K562 (cell line): ENCODE results near the gene FAM200A. TPM values are rescaled to one million over a fixed set of nuclear protein-coding genes. Genes with fewer than 3 reads are reported as not detected.
"Not testable (repeated sequence)": the region's sequence is repeated elsewhere in the genome, so short reads cannot be mapped to it uniquely, and the experiment has no call there.

Experiments
- ATAC-seq: fragments of 200-7000 bp; cut with Tn5 transposase; 3 replicates; pipeline ENCODE4 v1.9.1; 2020; ENCODE audit warnings: moderate library complexity
- BruUV-seq: library from RNA; stranded (reverse); fragments of 400-500 nt; replicated peaks from 2 replicates; lab custom pipeline; 2021; lab: Mats Ljungman, UMichigan
- CTCF ChIA-PET: fragments of 300-600 bp; formaldehyde crosslinking; extraction: SDS; loops from one replicate; lab custom pipeline; 2021; ENCODE audit warnings: low intra/inter-chr PET ratio; lab: Yijun Ruan, JAX
- POLR2A ChIA-PET: fragments of 300-600, 350-650 bp; sonication (Branson Sonifier 250); formaldehyde crosslinking; extraction: SDS; loops from one replicate; lab custom pipeline; 2021; ENCODE audit warnings: antibody characterized with exemption, inconsistent platforms; lab: Yijun Ruan, JAX
- DNase-seq, 4 experiments: peaks; one replicate each; pipeline versions ENCODE4 v3.0.0 to v3.0.0-alpha.2; 2011 to 2018; ENCODE audit warnings: low spot score in 3 of 4, mixed read lengths in 3 of 4; ENCODE audit errors: extremely low read depth in 1 of 4
- FAIRE-seq: peaks from 2 replicates; lab custom pipeline; 2011; peaks lifted over from hg19 to GRCh38; lab: Jason Lieb, UNC
- H2AFZ ChIP-seq: 2 replicates; pipeline ENCODE4 v1.6.0; 2011; ENCODE audit warnings: low read depth, low read length, control low read depth, inconsistent platforms
- H3K27ac ChIP-seq: fragments of 200-600 bp; 3 replicates; pipeline ENCODE4 v1.8.0; 2011; ENCODE audit warnings: low read depth, mild to moderate bottlenecking, control low read depth, inconsistent platforms, low read length, moderate library complexity, mixed read lengths; ENCODE audit errors: extremely low read depth
- H3K27me3 ChIP-seq, 2 experiments: fragments of 300-600 bp in 1 of 2; 2 replicates in 1 of 2; 3 replicates in 1 of 2; pipeline versions ENCODE4 v1.6.0 to v1.8.0; 2011; ENCODE audit warnings: inconsistent platforms in 2 of 2, low read length in 2 of 2, mild to moderate bottlenecking in 1 of 2, mixed read lengths in 1 of 2, moderate library complexity in 1 of 2; ENCODE audit not compliant: control insufficient read depth in 2 of 2, insufficient read depth in 2 of 2
- H3K36me3 ChIP-seq: fragments of 300-600 bp; 3 replicates; pipeline ENCODE4 v1.8.0; 2011; ENCODE audit warnings: mild to moderate bottlenecking, low read length, inconsistent platforms; ENCODE audit not compliant: control insufficient read depth, insufficient read depth
- H3K4me1 ChIP-seq, 2 experiments: fragments of 200-600 bp in 1 of 2; replicated peaks in 1 of 2; 2 replicates in 1 of 2; 3 replicates in 1 of 2; pipeline versions ENCODE4 v1.5.1 to v1.8.0; 2011; ENCODE audit warnings: inconsistent platforms in 2 of 2, low read length in 2 of 2, mild to moderate bottlenecking in 1 of 2, mixed read lengths in 1 of 2, moderate library complexity in 1 of 2; ENCODE audit not compliant: control insufficient read depth in 2 of 2, insufficient read depth in 2 of 2
- H3K4me2 ChIP-seq: 2 replicates; pipeline ENCODE4 v1.6.1; 2011; ENCODE audit warnings: low read length, control low read depth, inconsistent platforms, mixed read lengths; ENCODE audit not compliant: insufficient read depth
- H3K4me3 ChIP-seq: fragments of 200-600 bp; sonication (generic), shearing (Covaris generic); 2 replicates; pipeline ENCODE4 v1.5.1; 2016; ENCODE audit warnings: control low read depth, inconsistent platforms
- H3K79me2 ChIP-seq: fragments of 200-600 bp; 3 replicates; pipeline ENCODE4 v1.8.0; 2011; ENCODE audit warnings: low read length, inconsistent platforms; ENCODE audit not compliant: control insufficient read depth, insufficient read depth
- H3K9ac ChIP-seq, 2 experiments: 2 replicates each; pipeline versions ENCODE4 v1.6.0 to v1.6.1; 2011; ENCODE audit warnings: low read depth in 2 of 2, low read length in 2 of 2, control low read depth in 1 of 2, inconsistent platforms in 1 of 2, mild to moderate bottlenecking in 1 of 2, mixed read lengths in 1 of 2; ENCODE audit not compliant: insufficient read depth in 1 of 2
- H3K9me1 ChIP-seq: one replicate; pipeline ENCODE4 v1.6.0; 2011; ENCODE audit warnings: inconsistent platforms, mild to moderate bottlenecking, low read length, moderate library complexity; ENCODE audit not compliant: control insufficient read depth, insufficient read depth
- H3K9me3 ChIP-seq: replicated peaks from 2 replicates; pipeline ENCODE4 v1.5.1; 2011; ENCODE audit warnings: low read depth, low read length, inconsistent platforms; ENCODE audit not compliant: control insufficient read depth, insufficient read depth
- H4K20me1 ChIP-seq: replicated peaks from 2 replicates; pipeline ENCODE4 v1.6.1; 2011; ENCODE audit warnings: low read length, inconsistent platforms, mixed read lengths; ENCODE audit not compliant: control insufficient read depth, insufficient read depth
- MEIS2 ChIP-seq: fragments of 450-650 bp; IDR thresholded peaks from 2 replicates; pipeline ENCODE4 v1.6.1; 2014; ENCODE audit warnings: mild to moderate bottlenecking; ENCODE audit not compliant: partially characterized antibody
- ZNF121 ChIP-seq: sonication (generic); formaldehyde crosslinking; conservative IDR thresholded peaks from 2 replicates; pipeline ENCODE4 v1.8.0; 2022; ENCODE audit warnings: missing genetic modification reagents
- WGBS: fragments of 100-300 bp; shearing (Covaris generic); methylation state at CpG from one replicate; pipeline ENCODE4 v1.1.6; 2016; ENCODE audit warnings: low coverage, mixed read lengths; ENCODE audit not compliant: insufficient coverage; ENCODE audit errors: missing lambda C conversion rate; 5-methylcytosine and 5-hydroxymethylcytosine counted together
- in situ Hi-C: fragments of 300-500 bp; cut with MboI; formaldehyde crosslinking; loops from 4 replicates; pipeline ENCODE4 v1.15.0; 2018; ENCODE audit warnings: inconsistent platforms, mixed read lengths
- intact Hi-C: fragments of 100-400 bp; cut with micrococcal nuclease; formaldehyde crosslinking; loops from 2 replicates; pipeline ENCODE4 v1.14.2; 2022
- polyA plus RNA-seq, 8 experiments: library from polyadenylated mRNA; depleted of rRNA in 4 of 8; stranded (reverse) in 5 of 8; unstranded in 3 of 8; fragments of >200 nt; fragmentation: Nextera tagmentation in 2 of 8; fragmentation: Illumina TruSeq in 1 of 8; extraction: Ambion mirVana in 2 of 8; extraction: Trizol in 1 of 8; gene quantifications; 2 replicates each; pipeline versions ENCODE4 v1.2.1 to v1.2.3, GENCODE V29; 2011 to 2014; ENCODE audit warnings: inconsistent platforms in 1 of 8, missing spikeins in 1 of 8
- total RNA-seq, 7 experiments: library from RNA; depleted of rRNA in 6 of 7; stranded (reverse); fragments of >200 nt in 6 of 7; fragmentation: Illumina TruSeq in 2 of 7; extraction: Trizol in 2 of 7; gene quantifications; 2 replicates each; pipeline versions ENCODE4 v1.2.1 to v1.2.3, GENCODE V29; 2011 to 2021; ENCODE audit warnings: low replicate concordance in 1 of 7
- TF ChIP-seq, protein P1 (sequence below): sonication (generic); formaldehyde crosslinking; IDR thresholded peaks from 2 replicates; pipeline ENCODE4 v1.8.1; 2023; ENCODE audit warnings: mild to moderate bottlenecking, missing genetic modification reagents

Gene FAM200A
- total and polyA plus RNA-seq, 9 of the 15 experiments (the other 6 are each of a cell fraction or from before 2014, with no cell fraction given) = 3.3 to 11.2 (median 8.3) TPM

DNA sequence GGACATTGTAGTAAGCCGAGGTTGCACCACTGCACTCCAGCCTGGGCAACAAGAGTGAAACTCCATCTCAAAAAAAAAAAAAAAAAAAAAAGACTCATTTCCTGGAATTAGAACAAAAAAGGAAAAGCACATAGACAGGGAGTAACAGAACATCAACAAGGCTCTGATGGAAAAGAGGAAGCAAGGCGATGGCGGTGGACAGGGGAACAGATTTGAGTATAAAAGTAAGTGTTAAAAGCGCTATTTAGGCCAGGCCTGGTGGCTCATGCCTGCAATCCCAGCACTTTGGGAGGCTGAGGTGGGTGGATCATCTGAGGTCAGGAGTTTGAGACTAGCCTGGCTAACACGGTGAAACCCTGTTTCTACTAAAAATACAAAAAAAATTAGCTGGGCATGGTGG, 6.6 kb downstream of the FAM200A start:
- H2AFZ ChIP-seq, H4K20me1 ChIP-seq, H3K27me3 ChIP-seq, H3K4me2 ChIP-seq, FAIRE-seq, POLR2A ChIA-PET, H3K79me2 ChIP-seq, H3K9ac ChIP-seq, in situ Hi-C loops, intact Hi-C loops, H3K9me1 ChIP-seq, H3K4me1 ChIP-seq, H3K27ac ChIP-seq, DNase-seq, H3K9me3 ChIP-seq, ATAC-seq, H3K4me3 ChIP-seq, BruUV-seq: not testable (repeated sequence)
- 56% methylated on average over 5 of the region's 5 CpGs for WGBS
- TF ChIP-seq, protein P1, sequence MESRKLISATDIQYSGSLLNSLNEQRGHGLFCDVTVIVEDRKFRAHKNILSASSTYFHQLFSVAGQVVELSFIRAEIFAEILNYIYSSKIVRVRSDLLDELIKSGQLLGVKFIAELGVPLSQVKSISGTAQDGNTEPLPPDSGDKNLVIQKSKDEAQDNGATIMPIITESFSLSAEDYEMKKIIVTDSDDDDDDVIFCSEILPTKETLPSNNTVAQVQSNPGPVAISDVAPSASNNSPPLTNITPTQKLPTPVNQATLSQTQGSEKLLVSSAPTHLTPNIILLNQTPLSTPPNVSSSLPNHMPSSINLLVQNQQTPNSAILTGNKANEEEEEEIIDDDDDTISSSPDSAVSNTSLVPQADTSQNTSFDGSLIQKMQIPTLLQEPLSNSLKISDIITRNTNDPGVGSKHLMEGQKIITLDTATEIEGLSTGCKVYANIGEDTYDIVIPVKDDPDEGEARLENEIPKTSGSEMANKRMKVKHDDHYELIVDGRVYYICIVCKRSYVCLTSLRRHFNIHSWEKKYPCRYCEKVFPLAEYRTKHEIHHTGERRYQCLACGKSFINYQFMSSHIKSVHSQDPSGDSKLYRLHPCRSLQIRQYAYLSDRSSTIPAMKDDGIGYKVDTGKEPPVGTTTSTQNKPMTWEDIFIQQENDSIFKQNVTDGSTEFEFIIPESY = peak; percentile 64; the same call in 1 of the 2 replicates
- H3K36me3 ChIP-seq = peaks cover 12% of the 10 kb centered on the region; the same call in 2 of the 3 replicates
- CTCF ChIA-PET = interaction anchor here (0.7 kb wide), 1 partner anchor 350 kb away, joined by 4 read pairs; no protein-coding TSS in a partner anchor

DNA sequence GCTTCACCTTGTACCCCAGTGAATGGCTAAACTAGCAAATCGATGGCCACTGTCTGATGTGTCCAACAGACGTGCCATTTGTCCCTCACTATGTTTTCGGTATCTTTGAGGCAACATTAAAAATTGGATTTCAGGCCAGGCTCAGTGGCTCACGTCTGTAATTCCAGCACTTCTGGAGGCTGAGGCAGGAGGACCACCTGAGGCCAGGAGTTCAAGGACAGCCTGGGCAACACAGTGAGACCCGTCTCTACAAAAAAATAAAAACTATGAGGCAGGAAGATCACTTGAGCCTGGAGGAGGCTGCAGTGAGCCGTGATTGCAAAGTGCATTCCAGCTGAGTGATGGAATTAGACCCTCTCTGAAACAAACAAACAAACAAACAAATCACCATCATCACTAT, 8.0 kb downstream of the FAM200A start:
- intact Hi-C loops = no loop called here
- no peak for ATAC-seq
- no peak for DNase-seq
- no peak overlapping the region for H3K4me2 ChIP-seq
- peak; percentile 83 for TF ChIP-seq ZNF121 (CRISPR knock-in tag)
- TF ChIP-seq MEIS2 = no peak
- TF ChIP-seq, all 486 proteins: peak for 1
- peaks cover 6% of the 10 kb centered on the region for H3K9me3 ChIP-seq
- POLR2A ChIA-PET = no interaction called here
- H3K27me3 ChIP-seq = no peaks in the 10 kb centered on the region
- 45% methylated on average over 6 of the region's 6 CpGs for WGBS
- BruUV-seq = no TSS peak
- H3K79me2 ChIP-seq = no peaks in the 10 kb centered on the region
- H4K20me1 ChIP-seq = no peaks in the 10 kb centered on the region
- no peak overlapping the region for H2AFZ ChIP-seq
- FAIRE-seq = no peak
- H3K4me1 ChIP-seq = no peaks in the 10 kb centered on the region
- H3K9ac ChIP-seq = no peak overlapping the region
- peaks cover 12% of the 10 kb centered on the region; the same call in 2 of the 3 replicates for H3K36me3 ChIP-seq
- H3K27ac ChIP-seq = no peak overlapping the region
- H3K9me1 ChIP-seq = no peaks in the 10 kb centered on the region
- H3K4me3 ChIP-seq = no peak overlapping the region
- CTCF ChIA-PET = no interaction called here
- in situ Hi-C loops = no loop called here
